ENCODE data around the gene FAM124A.

- TF ChIP-seq CTCF (IDR thresholded peaks at IDR 0.05 in 2 of 3, conservative IDR thresholded peaks at IDR 0.05 in 1 of 3; ENCODE audit: borderline replicate concordance in 1 of 3, insufficient read depth in 1 of 3, low read depth in 2 of 3, low read length in 2 of 3) (no peak), POLR2A (IDR thresholded peaks at IDR 0.05; ENCODE audit: borderline replicate concordance, extremely low read depth, insufficient read depth, insufficient read length) (no peak), FOSL1 (IDR thresholded peaks at IDR 0.05; ENCODE audit: low read depth) (no peak), MAX (IDR thresholded peaks at IDR 0.05) (no peak), YY1 (IDR thresholded peaks at IDR 0.05; ENCODE audit: extremely low read depth, insufficient replicate concordance, low read depth, low read length) (no peak), CEBPB (IDR thresholded peaks at IDR 0.05; ENCODE audit: low read depth) (no peak), EGR1 (IDR thresholded peaks at IDR 0.05; ENCODE audit: low read depth) (no peak), EZH2 (IDR thresholded peaks at IDR 0.05) (no peak)
These were observed 55.7 kb downstream of the FAM124A start for GRCh38 chr13:51277928-51278327.
